ENCODE data around the gene PI4KB.
A peak's percentile ranks its signal among the peaks of the same experiment; 100 is the strongest.
"Not testable (repeated sequence)": the region's sequence is repeated elsewhere in the genome, so short reads cannot be mapped to it uniquely, and the experiment has no call there.

PI4KB gene

GRCh38 chr1:151327223-151327902 lies at the start of gene PI4KB:
Gene PI4KB, minus strand, starts transcription at chr1:151327416. Its CDS starts 10,935 bp downstream, at chr1:151316481.
- peak; percentile 97 to 99 for DNase-seq

GRCh38 chr1:151373196-151373595 lies 46.0 kb upstream of the PI4KB start:
- no peak for DNase-seq

GRCh38 chr1:151372058-151372934 lies 45.1 kb upstream of the PI4KB start, which contains the start of gene SELENBP1:
Gene SELENBP1, minus strand, starts transcription at chr1:151372705. Its CDS starts 64 bp downstream, at chr1:151372641.
- DNase-seq: no peak

DNA sequence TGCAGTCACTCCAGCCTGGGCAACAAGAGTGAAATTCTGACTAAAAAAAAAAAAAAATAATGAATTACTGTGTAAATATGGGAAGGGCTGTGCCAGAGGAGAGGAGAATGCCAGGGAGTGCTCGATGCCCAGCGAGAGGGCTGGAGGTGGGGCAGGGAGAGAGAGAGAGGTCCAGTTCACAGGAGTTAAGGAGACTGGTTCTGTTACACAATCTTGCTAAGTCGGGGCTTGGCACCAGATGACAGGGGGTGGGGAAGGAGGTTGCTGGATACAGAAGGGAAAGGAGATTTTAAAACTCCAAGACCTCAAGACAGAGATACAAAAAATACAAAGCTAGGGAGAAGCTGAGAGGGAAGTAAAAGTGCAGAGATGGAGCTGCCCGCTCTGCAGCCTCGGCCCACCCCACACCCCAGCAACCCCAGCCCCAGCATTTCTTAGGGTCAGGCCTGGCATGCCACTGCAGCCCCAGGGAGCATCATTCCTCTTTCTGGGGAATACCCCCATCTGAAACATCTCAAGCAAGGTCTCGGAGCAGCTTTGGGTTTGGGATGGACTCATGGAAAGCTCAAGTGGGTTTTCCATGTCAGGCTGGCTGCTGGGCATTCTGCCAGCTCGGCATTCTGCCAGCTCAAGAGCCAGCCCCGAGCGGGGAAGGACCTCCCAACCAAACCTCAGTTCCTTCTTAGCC lies 44.3 kb upstream of the PI4KB start:
- DNase-seq: peak in 1 of 2 donors; percentile 4

DNA sequence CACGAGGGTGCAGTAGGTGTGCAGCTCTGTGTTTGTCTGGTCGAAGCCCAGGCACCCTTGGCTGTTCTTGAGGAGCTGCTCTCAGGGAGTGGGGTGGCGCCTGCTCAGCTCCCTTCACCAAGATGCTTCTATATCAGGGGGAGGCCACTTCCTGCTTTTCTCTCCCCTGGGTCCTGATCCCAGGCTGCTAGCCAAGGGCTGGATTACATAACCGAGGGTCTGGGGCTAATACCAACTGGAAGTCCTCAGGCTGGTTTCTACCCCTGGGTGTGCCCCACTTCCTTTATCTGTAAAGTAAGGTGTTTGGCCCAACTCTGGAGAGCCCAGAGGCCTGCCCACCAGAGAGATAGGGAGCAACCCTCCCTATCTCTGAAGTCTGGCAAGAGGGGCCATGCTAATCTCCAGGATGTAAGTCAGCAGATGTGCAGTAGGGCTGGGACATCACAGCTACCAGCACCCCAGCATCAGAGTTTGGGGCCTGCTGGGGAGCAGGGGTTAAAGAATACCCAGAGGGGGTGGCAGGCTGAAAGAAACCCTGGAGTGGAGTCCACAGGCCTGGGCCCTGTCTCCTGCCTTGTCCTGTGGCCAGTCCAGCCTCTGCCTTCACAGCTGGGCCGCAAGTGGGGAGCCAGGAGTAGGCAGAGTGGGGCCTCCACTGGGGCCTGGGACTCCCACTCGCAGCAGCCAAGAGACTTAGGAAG lies 43.1 kb upstream of the PI4KB start:
- no peak for DNase-seq

DNA sequence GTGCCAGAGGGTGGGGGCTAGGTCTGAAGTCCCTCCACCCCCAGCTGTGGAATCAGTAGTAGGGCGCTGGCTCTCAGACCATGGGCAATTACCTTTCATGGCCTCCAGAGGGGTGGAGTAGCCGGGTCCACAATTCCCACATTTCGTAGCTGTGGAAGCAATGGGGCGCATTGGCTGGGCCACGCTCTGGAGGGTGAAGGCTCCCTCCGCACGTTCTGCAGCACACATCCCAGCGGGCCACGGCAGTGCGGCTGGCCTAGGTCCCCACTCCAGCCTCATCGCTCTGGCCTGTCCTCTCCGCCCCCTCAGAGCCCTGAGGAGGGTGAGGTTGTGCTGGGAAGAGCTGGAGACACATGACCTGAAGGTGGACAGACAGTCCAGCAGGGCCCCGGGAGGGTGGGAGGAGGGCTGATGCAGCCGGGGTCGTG lies 42.4 kb upstream of the PI4KB start:
- no peak for DNase-seq

- no peak for DNase-seq
Observed at GRCh38 chr1:151369302-151369610, 42.0 kb upstream of the PI4KB start.

DNA sequence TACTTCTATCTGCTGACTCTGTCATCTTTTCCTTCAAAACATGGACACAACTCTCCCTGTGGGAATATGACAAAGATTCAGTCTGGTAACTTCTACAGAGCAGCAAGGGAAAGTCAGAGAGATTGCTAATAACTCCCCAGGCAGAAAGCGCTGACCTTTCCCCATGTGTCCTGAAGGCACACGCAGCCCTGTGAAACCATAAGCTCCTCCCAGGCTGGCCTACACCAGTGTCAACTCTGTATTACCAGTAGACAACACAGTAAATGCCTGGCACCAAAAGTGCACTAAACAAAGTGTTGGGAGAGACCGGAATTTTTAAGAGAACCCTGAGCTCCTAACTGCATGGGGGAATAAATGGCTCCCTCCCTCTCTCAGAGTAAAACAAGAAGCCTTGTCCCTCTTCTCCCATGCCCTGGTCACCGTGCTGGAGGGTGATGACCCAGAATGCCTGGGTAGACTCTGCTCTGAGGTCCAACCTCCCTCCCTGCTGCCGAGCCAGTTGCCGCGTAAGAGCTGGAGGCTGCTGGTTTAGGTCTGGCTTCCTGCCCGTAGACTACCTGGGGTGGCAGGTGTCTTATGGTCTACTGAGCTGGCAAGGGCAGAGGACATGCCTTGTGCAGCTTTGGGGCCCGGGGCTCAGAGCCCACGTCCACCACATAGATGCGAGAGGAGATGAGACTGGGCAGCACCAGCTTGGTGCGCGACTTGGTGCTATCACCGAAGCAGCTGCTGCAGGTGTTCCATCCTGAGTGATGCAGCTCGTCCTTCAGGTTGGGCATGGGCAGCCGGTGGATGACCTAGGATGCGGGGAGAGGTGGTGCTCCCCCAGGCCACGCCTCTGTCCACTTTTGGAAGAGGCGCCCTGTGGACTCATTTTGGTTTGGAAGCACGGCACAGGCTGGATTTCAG lies 41.4 kb upstream of the PI4KB start:
- DNase-seq: no peak

DNA sequence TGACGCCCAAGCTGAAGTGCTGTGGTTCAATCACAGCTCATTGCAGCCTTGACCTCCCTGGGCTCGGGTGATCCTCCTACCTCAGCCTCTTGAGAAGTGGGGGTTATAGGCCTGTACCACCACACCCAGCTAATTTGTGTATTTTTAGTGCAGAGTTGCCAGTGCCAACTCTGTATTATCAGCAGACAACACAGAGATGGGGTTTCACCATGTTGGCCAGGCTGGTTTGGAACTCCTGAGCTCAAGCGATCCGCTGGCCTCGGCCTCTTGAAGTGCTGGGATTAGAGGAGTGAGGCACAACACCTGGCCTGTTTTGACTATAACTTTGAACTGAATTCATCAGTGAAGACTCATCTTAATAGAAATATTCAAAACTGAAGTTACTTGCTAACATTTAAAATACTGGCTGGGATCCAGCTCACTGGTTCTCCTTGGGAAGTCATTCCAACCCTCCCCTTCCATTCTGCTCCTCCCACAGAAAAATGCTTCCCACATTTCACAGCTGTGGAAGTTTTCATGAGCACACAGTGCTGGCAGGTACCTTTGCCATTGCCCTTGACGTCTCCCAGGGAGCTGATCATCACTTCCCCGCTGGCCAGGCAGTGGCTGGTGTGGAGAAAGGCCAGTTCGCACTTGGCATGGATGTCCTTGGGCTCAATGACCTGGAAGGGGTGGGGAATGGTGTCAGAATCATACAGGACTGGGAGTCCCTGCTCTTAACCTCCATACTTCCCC lies 40.6 kb upstream of the PI4KB start:
- no peak for DNase-seq

- DNase-seq: no peak
Observed at GRCh38 chr1:151364996-151365395, 37.8 kb upstream of the PI4KB start.

- no peak for DNase-seq
Observed at GRCh38 chr1:151362308-151363155, 35.3 kb upstream of the PI4KB start.

DNA sequence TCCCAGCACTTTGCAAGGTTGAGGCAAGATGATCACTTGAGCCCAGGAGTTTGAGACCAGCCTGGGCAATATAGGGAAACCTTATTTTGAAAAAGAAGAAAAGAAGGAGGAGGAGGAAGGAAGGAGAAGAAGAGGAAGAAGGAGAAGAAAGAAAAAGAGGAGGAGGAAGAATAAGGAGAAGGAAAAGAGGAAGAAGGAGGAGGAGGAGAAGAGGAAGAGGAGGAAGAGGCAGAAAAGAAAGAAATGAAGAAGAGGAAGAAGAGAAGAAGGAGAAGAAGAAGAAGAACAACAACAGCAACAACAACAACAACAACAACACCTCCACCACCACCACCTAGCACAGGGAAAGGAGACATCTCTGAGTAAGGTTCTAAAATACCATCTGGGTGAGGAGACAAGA lies 34.7 kb upstream of the PI4KB start:
- no peak for DNase-seq

- no peak for DNase-seq
Observed at GRCh38 chr1:151356696-151357095, 29.5 kb upstream of the PI4KB start.

DNA sequence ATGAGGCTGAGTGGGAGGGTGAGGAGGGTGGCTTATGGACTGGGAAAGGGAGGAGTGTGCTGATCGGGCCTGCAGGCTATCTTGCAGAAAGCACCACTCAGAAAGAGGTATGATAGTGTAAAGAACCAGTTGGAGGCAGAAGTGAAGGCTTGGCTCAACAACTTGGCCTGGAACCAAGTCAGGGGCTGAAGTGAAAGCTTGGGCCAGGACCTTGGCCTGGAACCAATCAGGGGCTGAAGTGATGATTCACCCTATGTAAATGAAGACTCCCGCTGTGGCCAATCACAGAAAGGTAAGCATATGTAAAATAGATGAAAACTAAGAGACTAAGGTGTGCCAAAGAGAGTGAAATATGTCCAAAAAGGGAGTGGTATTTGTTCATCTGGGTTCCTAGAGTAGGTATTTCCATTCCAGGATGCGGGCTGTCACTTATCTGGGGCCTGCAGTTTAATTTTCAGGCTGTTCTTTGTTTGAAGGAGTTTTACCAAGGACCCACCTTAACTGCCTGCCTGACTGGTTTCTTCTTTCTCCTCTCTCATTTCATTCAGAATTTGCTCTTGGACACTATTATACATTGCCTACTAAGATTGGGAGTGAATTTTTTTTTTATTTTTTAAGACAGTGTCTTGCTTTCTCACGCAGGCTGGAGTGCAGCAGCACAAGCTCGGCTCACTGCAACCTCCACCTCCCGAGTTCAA lies 25.0 kb upstream of the PI4KB start:
- DNase-seq: no peak

- DNase-seq: not testable (repeated sequence)
Observed at GRCh38 chr1:151350323-151350722, 23.1 kb upstream of the PI4KB start.

DNA sequence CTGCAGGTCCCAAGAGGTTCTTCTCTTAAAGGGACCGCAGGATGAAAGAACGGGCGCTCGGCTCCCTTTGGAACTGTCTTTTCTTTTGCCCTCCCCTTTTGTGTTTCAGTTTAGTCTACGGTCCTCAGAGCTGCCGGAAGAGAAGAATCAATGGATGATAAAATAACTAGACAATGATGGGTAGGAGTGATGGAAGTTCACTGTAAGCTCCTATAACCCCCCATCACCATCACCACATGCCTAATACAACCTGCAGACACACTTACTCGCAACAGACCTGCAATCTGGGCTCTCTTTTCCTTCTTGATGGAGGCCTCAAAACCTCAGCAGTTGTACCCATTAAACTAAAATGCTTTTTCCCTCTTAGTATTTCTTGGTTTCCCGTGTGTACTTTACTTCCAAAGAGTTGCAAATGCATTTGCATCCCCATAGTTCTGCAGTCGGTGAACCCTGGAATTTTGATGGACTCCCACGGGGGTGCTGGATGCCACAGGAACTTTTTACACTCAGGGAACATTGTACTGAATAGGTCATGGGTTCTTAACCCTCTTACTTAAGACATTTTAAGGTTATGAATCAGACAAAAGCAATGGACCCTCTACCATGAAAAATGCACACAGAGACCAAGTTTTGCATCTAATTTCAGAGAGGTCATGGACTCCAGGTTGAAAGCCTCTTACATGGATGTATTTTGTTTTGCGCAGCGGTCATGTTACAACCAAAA lies 20.5 kb upstream of the PI4KB start:
- no peak for DNase-seq

- peak; percentile 98 to 99 for DNase-seq
Observed at GRCh38 chr1:151346769-151347522, 19.7 kb upstream of the PI4KB start, which contains the start of gene RFX5. Gene RFX5, minus strand, starts transcription at chr1:151347252. Its CDS starts 932 bp downstream, at chr1:151346320.

All from inflammatory macrophage treated with lipopolysaccharide for 1 hour (primary cell).